Tibial nerve (tissue), 3 donors: ENCODE data around the gene RUNX2.

ENCODE experiments used
- POLR2A ChIP-seq, 2 donors: fragments of 450-650 bp; IDR thresholded peaks; one replicate each; pipeline ENCODE4 v1.6.1; 2017; ENCODE audit warnings: antibody characterized with exemption in 2 of 2, mild to moderate bottlenecking in 2 of 2, moderate library complexity in 2 of 2
- TF ChIP-seq, protein P1 (sequence below), 5 experiments: fragments of 200-600 bp in 3 of 5; fragments of 450-650 bp in 2 of 5; sonication (generic) in 3 of 5; IDR thresholded peaks; one replicate each; pipeline ENCODE4 v1.5.1; 2016 to 2019; ENCODE audit warnings: antibody characterized with exemption in 5 of 5, mild to moderate bottlenecking in 3 of 5, moderate library complexity in 2 of 5

DNA sequence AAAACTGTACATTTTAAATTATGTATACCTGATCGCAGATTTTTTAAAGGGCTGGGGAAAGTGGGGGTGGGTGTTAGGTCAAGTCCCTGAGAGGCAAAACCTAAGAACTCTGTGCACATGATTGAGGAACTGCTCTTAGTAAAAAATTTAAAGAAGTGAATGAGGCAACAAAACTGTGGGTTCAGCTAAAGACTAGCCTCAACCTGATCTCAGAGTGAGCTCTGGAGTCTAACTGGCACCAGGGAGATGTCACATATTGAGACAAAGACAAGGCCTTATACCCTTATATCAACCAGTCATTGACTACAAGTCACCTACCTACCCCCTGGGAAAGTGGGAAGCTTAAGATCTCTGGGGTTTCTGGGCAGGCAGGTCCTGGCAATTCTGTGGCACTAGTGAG, 27.4 kb upstream of the RUNX2 start:
- TF ChIP-seq, protein P1, sequence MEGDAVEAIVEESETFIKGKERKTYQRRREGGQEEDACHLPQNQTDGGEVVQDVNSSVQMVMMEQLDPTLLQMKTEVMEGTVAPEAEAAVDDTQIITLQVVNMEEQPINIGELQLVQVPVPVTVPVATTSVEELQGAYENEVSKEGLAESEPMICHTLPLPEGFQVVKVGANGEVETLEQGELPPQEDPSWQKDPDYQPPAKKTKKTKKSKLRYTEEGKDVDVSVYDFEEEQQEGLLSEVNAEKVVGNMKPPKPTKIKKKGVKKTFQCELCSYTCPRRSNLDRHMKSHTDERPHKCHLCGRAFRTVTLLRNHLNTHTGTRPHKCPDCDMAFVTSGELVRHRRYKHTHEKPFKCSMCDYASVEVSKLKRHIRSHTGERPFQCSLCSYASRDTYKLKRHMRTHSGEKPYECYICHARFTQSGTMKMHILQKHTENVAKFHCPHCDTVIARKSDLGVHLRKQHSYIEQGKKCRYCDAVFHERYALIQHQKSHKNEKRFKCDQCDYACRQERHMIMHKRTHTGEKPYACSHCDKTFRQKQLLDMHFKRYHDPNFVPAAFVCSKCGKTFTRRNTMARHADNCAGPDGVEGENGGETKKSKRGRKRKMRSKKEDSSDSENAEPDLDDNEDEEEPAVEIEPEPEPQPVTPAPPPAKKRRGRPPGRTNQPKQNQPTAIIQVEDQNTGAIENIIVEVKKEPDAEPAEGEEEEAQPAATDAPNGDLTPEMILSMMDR (IDR thresholded peaks at IDR 0.05) = no peak
- no peak for TF ChIP-seq POLR2A (IDR thresholded peaks at IDR 0.05)
